ENCODE measurements around the gene ATRX.
A peak's percentile ranks its signal among the peaks of the same experiment; 100 is the strongest.
"Not testable (repeated sequence)": the region's sequence is repeated elsewhere in the genome, so short reads cannot be mapped to it uniquely, and the experiment has no call there.

ATRX gene

DNA sequence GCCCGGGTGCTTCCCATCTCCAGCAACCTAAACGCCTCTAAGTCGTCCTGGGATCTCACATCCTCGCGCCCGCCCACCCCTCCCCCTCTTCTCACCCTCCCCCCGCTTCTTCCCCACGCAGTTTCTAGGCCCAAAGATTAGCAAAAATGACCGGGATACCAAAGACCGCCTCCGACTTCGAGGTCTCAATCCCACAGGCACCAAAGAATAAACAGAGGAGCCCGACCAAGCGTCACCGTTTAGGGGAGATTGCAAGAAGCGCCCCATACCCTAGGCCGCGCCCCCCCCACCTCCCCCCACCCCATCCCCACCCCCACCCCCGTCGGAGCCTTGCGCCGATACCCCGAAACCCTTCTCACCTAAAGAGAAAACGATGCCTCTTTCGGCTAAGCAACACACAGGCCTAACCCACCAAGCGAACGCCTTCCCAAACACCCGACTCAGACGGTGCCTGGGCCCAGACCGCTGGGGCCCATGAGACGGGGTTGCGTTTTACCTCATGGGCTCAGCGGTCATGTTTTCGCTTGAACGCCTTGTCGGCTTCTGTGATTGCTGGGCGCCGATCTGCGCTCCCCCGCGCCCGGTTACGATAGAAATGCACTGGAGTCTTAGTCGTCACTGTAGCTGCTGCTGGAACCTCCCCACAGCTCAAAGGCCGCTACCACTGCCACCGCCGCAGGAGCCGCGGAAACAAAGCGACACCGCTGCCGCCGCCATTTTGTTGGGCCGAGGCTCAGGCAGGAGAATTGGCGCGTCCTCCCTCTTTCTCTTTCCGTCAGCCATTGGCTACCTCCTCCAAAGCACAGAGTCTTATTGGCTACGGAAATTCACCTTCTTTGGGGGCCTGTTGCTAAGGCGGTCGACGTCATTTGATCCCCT, at the start of gene ATRX:
ATRX (minus strand) TSS at position 731 of the 879 bp plus-strand sequence; CDS start at position 516, 215 bp downstream.
- peak; percentile 72 for DNase-seq

DNA sequence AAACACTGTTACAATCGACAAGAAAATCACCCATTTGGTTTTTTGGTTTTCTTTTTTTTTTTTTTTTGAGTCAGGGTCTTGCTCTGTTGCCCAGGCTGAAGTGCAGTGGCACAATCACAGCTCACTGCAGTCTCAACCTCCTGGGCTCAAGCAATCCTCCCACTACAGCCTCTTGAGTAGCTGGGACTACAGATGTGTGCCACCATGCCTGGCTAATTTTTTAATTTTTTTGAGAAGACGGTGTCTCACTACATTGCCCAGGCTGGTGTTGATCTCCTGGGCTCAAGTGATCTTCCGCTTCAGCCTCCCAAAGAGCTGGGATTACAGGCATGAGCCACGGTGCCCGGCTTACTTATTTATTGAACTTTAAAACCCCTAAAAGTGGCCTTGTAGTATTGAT, 45.5 kb upstream of the ATRX start:
- DNase-seq = not testable (repeated sequence)

- not testable (repeated sequence) for DNase-seq
These were observed 36.0 kb upstream of the ATRX start for GRCh38 chrX:77821989-77822388.

GRCh38 chrX:77820091-77820727, 34.2 kb upstream of the ATRX start:
- DNase-seq = no peak

- no peak for DNase-seq
These were observed 28.2 kb upstream of the ATRX start for GRCh38 chrX:77814210-77814609.

GRCh38 chrX:77802201-77802600, 16.2 kb upstream of the ATRX start:
- DNase-seq = no peak

GRCh38 chrX:77795124-77795523, 9.1 kb upstream of the ATRX start:
- DNase-seq = no peak

DNA sequence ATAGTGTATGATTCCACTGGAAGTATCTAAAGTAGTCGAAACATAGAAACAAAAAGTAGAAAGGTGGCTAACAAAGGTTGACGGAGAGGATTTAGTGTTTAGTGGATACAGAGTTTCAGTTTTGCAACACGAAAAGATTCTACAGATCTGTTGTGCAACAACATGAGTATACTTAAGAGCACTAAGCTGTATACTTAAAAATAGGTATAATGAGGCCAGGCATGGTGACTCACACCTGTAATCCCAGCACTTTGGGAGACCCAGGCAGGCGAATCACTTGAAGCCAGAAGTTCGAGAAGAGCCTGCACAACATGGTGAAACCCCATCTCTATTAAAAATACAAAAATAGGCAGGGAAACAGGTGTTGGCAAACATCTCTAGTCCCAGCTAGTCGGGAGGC, 7.9 kb upstream of the ATRX start:
- no peak for DNase-seq

- no peak for DNase-seq
These were observed 2.0 kb upstream of the ATRX start for GRCh38 chrX:77788050-77788449.

DNA sequence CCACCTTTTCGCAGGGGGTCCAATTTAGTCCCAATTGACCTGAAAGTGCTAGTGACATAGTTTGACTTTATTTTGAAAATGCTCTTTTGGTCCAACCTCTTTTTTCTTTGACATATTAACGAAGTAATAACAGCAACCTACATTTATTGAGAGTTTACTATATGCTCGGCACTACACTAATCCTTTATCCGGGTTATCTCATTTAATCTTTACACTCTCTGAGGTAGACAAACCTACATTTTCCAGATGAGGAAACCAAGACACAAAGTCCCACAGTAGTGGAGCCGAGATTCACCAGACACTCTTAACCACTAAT, 307 bp upstream of the ATRX start:
- DNase-seq = no peak

GRCh38 chrX:77779695-77780094, 6.3 kb downstream of the ATRX start:
- no peak for DNase-seq

DNA sequence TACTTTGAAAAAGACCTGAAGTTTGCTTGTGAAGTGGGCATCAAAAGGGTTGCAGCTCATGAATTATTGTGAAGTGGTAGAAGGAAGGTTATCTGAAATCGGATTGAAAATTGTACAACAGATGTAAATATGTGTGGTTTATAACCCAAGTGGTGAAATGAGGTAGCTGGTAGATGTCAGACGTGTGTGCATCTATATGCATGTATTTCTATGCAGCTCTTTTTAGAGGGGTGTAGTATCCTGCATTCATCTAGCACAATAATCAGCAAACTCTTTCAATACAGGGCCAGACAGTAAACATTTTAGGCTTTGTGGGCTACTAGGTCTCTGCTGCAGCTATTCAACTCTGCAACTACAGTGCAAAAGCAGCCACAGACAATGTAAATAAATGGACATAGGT, 9.4 kb downstream of the ATRX start:
- DNase-seq = no peak

- no peak for DNase-seq
These were observed 14.4 kb downstream of the ATRX start for GRCh38 chrX:77771601-77772000.

- DNase-seq = no peak
These were observed 17.2 kb downstream of the ATRX start for GRCh38 chrX:77768787-77769186.

DNA sequence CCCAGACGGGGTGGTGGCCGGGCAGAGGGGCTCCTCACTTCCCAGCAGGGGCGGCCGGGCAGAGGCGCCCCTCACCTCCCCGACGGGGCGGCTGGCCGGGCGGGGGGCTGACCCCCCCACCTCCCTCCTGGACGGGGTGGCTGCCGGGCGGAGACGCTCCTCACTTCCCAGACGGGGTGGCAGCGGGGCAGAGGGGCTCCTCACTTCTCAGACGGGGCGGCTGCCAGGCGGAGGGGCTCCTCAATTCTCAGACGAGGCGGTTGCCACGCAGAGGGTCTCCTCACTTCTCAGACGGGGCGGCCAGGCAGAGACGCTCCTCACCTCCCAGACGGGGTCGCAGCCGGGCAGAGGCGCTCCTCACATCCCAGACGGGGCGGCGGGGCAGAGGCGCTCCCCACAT, 19.8 kb downstream of the ATRX start:
- DNase-seq = not testable (repeated sequence)

GRCh38 chrX:77755561-77755960, 30.5 kb downstream of the ATRX start:
- no peak for DNase-seq

- DNase-seq = not testable (repeated sequence)
These were observed 32.1 kb downstream of the ATRX start for GRCh38 chrX:77753942-77754341.

DNA sequence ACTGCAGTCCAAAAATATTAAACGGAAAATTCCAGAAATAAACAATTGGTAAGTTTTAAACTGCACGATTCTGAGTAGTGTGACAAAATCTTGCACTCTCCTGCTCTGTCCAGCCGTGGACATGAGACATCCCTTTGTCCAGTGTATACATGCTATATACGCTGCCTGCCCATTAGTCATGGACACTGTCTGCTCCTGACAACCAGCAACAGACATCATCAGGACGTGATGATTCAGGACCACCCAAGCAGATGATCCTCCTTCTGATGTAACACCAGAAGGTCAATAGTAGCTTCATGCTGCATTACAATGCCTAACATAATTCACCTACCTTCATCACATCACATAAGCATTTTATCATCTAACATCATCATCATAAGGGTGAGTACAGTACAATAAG, 36.3 kb downstream of the ATRX start:
- no peak for DNase-seq

DNA sequence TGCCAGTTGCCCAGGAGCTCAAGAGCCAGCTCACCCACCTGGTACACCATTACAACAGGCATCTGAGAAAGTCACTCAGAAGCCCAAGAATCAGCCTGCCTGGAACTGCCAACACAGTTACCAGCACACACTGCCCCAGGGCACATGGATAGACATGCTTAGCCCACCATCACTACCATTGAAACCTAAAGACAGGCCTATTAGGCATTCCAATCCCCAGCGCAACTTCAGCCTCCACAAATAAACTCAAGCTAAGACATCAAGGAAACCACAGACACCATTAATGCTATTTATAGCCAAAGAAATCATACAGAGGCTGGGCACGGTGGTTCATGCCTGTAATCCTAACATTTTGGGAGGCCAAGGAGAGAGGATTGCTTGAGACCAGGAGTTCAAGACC, 42.3 kb downstream of the ATRX start:
- DNase-seq = no peak

- DNase-seq = no peak
These were observed 43.1 kb downstream of the ATRX start for GRCh38 chrX:77742788-77743476.

GRCh38 chrX:77740376-77740905, 45.6 kb downstream of the ATRX start:
- no peak for DNase-seq

- no peak for DNase-seq
These were observed 52.7 kb downstream of the ATRX start for GRCh38 chrX:77733342-77733741.

DNA sequence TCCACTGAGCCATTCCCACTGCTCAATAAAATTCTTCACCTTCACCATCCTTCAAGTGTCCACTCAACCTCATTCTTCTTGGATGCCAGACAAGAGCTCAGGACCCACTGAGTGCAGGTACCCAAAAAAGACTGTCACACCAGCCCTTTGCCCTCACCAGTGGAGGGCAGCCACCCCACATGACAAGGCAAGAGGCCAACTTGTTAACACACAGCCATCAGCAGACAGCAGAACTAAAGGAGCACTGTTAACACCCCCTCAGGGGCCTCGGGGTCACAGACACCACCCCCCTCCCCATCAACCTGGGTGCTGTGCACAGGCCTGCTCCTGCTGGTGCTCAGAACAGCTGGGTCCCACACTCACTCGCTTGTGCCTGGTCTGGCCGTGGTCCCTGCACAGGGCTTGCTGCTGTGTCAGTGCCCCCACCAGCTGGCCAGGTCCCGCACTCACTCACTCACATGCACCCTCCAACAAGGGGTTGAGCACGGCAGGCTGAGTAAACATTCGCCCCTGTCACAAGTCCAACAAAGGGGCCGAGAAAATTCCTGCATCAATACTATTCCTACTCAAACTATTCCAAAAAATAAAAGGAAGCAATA, 54.1 kb downstream of the ATRX start:
- no peak for DNase-seq
